AG04450 (cell line): ENCODE measurements around the gene PICK1. TPM values are rescaled to one million over a fixed set of nuclear protein-coding genes. Genes with fewer than 3 reads are reported as not detected.

Source experiments
- CTCF ChIA-PET: fragments of 300-600, 350-600 bp; formaldehyde crosslinking; extraction: SDS; loops from one replicate; lab custom pipeline; 2022; ENCODE audit warnings: antibody characterized with exemption, inconsistent platforms; lab: Charles Lee
- POLR2A ChIA-PET: fragments of 350-600 bp; formaldehyde crosslinking; extraction: SDS; loops from one replicate; lab custom pipeline; 2021; ENCODE audit warnings: antibody characterized with exemption, inconsistent platforms; lab: Yijun Ruan, JAX
- DNase-seq: peaks from one replicate; pipeline ENCODE4 v3.0.0-alpha.2; 2011; ENCODE audit warnings: low read depth, low spot score
- H3K27ac ChIP-seq: one replicate; pipeline ENCODE4 v1.5.1; 2012; ENCODE audit warnings: low read depth, low read length, control low read depth
- H3K27me3 ChIP-seq: one replicate; pipeline ENCODE4 v1.6.0; 2012; ENCODE audit warnings: low read length; ENCODE audit not compliant: control insufficient read depth, insufficient read depth
- H3K4me3 ChIP-seq: 2 replicates; pipeline ENCODE4 v1.5.1; 2011; ENCODE audit warnings: mild to moderate bottlenecking, low read depth, low read length, control low read depth
- H3K9me3 ChIP-seq: 2 replicates; pipeline ENCODE4 v1.5.1; 2012; ENCODE audit warnings: low read length; ENCODE audit not compliant: control insufficient read depth, insufficient read depth
- CTCF ChIP-seq: IDR thresholded peaks from 2 replicates; pipeline ENCODE4 v1.5.1; 2011; ENCODE audit warnings: low read depth, low read length, control low read depth, inconsistent platforms
- polyA minus RNA-seq: library from RNA; depleted of rRNA, polyadenylated mRNA; stranded (reverse); fragments of >200 nt; gene quantifications from 2 replicates; pipeline ENCODE4 v1.2.3, GENCODE V29; 2011; rRNA and poly(A)+ RNA removed
- polyA plus RNA-seq: library from polyadenylated mRNA; depleted of rRNA; stranded (reverse); fragments of >200 nt; gene quantifications from 2 replicates; pipeline ENCODE4 v1.2.3, GENCODE V29; 2011; rRNA removed

Gene PICK1
- 10.5 and 11.5 TPM in 2 replicates for polyA plus RNA-seq
- polyA minus RNA-seq, result 11.3 and 14.7 TPM in 2 replicates

GRCh38 chr22:38056969-38057891 is at the start of gene PICK1:
TSS of gene PICK1 (plus strand) at chr22:38057404. CDS start at chr22:38057810, 406 bp downstream.
- POLR2A ChIA-PET, result interaction anchor here (1.4 kb wide), 1 partner anchor 13 kb away, joined by 3 read pairs; no protein-coding TSS in a partner anchor
- Histone ChIP-seq H3K27ac (peak within 1 kb of the TSS; percentile 77), H3K4me3 (peak within 1 kb of the TSS; percentile 70), H3K27me3 (no peaks in the 10 kb centered on the region), H3K9me3 (peaks cover 7% of the 10 kb centered on the region; the same call in 1 of the 2 replicates)
- no peak for TF ChIP-seq CTCF
- CTCF ChIA-PET, result interaction anchor here (1.0 to 1.5 kb wide), 2 partner anchors 12 to 515 kb away, joined by 3 to 5 read pairs; no protein-coding TSS in a partner anchor
- peak; percentile 63 for DNase-seq

GRCh38 chr22:38009000-38009806 is 48.0 kb upstream of the PICK1 start:
- no peak for TF ChIP-seq CTCF
- Histone ChIP-seq H3K4me3 (no peak overlapping the region), H3K27me3 (peaks cover 15% of the 10 kb centered on the region), H3K9me3 (0 out of 2 replicates have a peak, but pooled peaks cover 3% of the 10 kb centered on the region), H3K27ac (no peak overlapping the region)
- ChIA-PET POLR2A (no interaction called here), CTCF (no interaction called here)
- no peak for DNase-seq

- no peak overlapping the region for H3K4me3 ChIP-seq
- CTCF ChIA-PET, result no interaction called here
- POLR2A ChIA-PET, result no interaction called here
- H3K9me3 ChIP-seq, result 0 out of 2 replicates have a peak, but pooled peaks cover 3% of the 10 kb centered on the region
- no peak for TF ChIP-seq CTCF
- DNase-seq, result no peak
- peaks cover 2% of the 10 kb centered on the region for H3K27me3 ChIP-seq
- H3K27ac ChIP-seq, result no peak overlapping the region
Measured at GRCh38 chr22:38012604-38013072, 44.6 kb upstream of the PICK1 start.

- POLR2A ChIA-PET, result no interaction called here
- Histone ChIP-seq H3K27ac (no peak overlapping the region), H3K27me3 (peaks cover 2% of the 10 kb centered on the region), H3K4me3 (no peak overlapping the region), H3K9me3 (0 out of 2 replicates have a peak, but pooled peaks cover 3% of the 10 kb centered on the region)
- no peak for TF ChIP-seq CTCF
- no peak for DNase-seq
- CTCF ChIA-PET, result no interaction called here
Measured at GRCh38 chr22:38014083-38014482, 43.1 kb upstream of the PICK1 start.
